Superior temporal gyrus (tissue), 1 donor: Measurements from ENCODE around the gene LAMA5.

Experiments
- DNase-seq: peaks from one replicate; pipeline ENCODE4 v3.0.0-alpha.2; 2016; ENCODE audit errors: extremely low spot score

LAMA5 gene

GRCh38 chr20:62303340-62304226, 63.5 kb downstream of the LAMA5 start:
- DNase-seq, result no peak

GRCh38 chr20:62303062-62303339, 64.1 kb downstream of the LAMA5 start:
- DNase-seq, result no peak

GRCh38 chr20:62302341-62303061, 64.6 kb downstream of the LAMA5 start, which contains the start of gene ADRM1:
TSS of gene ADRM1 (plus strand) at chr20:62302997. CDS start at chr20:62303569, 572 bp downstream.
- DNase-seq, result peak; percentile 97

GRCh38 chr20:62301773-62302340, 65.3 kb downstream of the LAMA5 start:
- DNase-seq, result peak; percentile 88

GRCh38 chr20:62301111-62301668, 65.9 kb downstream of the LAMA5 start:
- peak; percentile 39 for DNase-seq

GRCh38 chr20:62300319-62300718, 66.8 kb downstream of the LAMA5 start:
- DNase-seq, result no peak

GRCh38 chr20:62299666-62300236, 67.4 kb downstream of the LAMA5 start:
- DNase-seq, result no peak

GRCh38 chr20:62298577-62299249, 68.4 kb downstream of the LAMA5 start:
- DNase-seq, result no peak

GRCh38 chr20:62297449-62298227, 69.5 kb downstream of the LAMA5 start:
- DNase-seq, result no peak

GRCh38 chr20:62296724-62297448, 70.2 kb downstream of the LAMA5 start:
- no peak for DNase-seq

- DNase-seq, result no peak
Observed at GRCh38 chr20:62294516-62294915, 72.6 kb downstream of the LAMA5 start.

- no peak for DNase-seq
Observed at GRCh38 chr20:62293946-62294345, 73.2 kb downstream of the LAMA5 start.

- DNase-seq, result no peak
Observed at GRCh38 chr20:62293111-62293784, 73.9 kb downstream of the LAMA5 start.

- no peak for DNase-seq
Observed at GRCh38 chr20:62292108-62292507, 75.0 kb downstream of the LAMA5 start.

GRCh38 chr20:62291251-62292066, 75.7 kb downstream of the LAMA5 start:
- DNase-seq, result no peak

- DNase-seq, result no peak
Observed at GRCh38 chr20:62289898-62290297, 77.2 kb downstream of the LAMA5 start.

- no peak for DNase-seq
Observed at GRCh38 chr20:62289131-62289530, 78.0 kb downstream of the LAMA5 start.

- no peak for DNase-seq
Observed at GRCh38 chr20:62288535-62289105, 78.5 kb downstream of the LAMA5 start.
